ENCODE data around the gene PTPN21. TPM values are rescaled to one million over a fixed set of nuclear protein-coding genes. Genes with fewer than 3 reads are reported as not detected.

Gene PTPN21
- total and polyA plus RNA-seq, 7 experiments from 2014 or later = 0.34 TPM; not detected in 6

- no peaks in the 10 kb centered on the region for H3K27me3 ChIP-seq (ENCODE audit: control insufficient read depth in 2 of 2, insufficient read depth in 2 of 2, low read length in 2 of 2)
- Mint-ChIP-seq H3K4me1 (no peaks in the 10 kb centered on the region), H3K36me3 (no peaks in the 10 kb centered on the region), H3K27ac (no peak overlapping the region), H3K9me3 (peaks cover 0 to 2% (median 0%) of the 10 kb centered on the region in 11 donors), H3K4me3 (no peak overlapping the region), H3K27me3 (no peaks in the 10 kb centered on the region)
- POLR2A ChIA-PET = no interaction called here
- no peak overlapping the region for H3K4me3 ChIP-seq (ENCODE audit: low read length)
- no peak for ATAC-seq
- no peaks in the 10 kb centered on the region for H3K4me1 ChIP-seq (ENCODE audit: control insufficient read depth in 2 of 2, insufficient read depth in 2 of 2, low read length in 2 of 2)
- CTCF ChIA-PET = no interaction called here
- no peak for DNase-seq
- no peaks in the 10 kb centered on the region for H3K9me3 ChIP-seq (ENCODE audit: control insufficient read depth in 2 of 3, low read length in 3 of 3)
- intact Hi-C loops (cut with micrococcal nuclease) = no loop called here
- H3K36me3 ChIP-seq (ENCODE audit: control insufficient read depth in 2 of 3, insufficient read depth in 3 of 3, low read length in 3 of 3) = no peaks in the 10 kb centered on the region
- no peak overlapping the region for H3K27ac ChIP-seq (ENCODE audit: low read depth, low read length)
These were observed 84.0 kb downstream of the PTPN21 start for GRCh38 chr14:88470542-88471440.

GRCh38 chr14:88468406-88468805 is 86.4 kb downstream of the PTPN21 start:
- Histone ChIP-seq H3K4me3 (ENCODE audit: low read length) (no peak overlapping the region), H3K36me3 (ENCODE audit: control insufficient read depth in 2 of 3, insufficient read depth in 3 of 3, low read length in 3 of 3) (no peaks in the 10 kb centered on the region), H3K9me3 (ENCODE audit: control insufficient read depth in 2 of 3, low read length in 3 of 3) (no peaks in the 10 kb centered on the region), H3K4me1 (ENCODE audit: control insufficient read depth in 2 of 2, insufficient read depth in 2 of 2, low read length in 2 of 2) (no peaks in the 10 kb centered on the region), H3K27me3 (ENCODE audit: control insufficient read depth in 2 of 2, insufficient read depth in 2 of 2, low read length in 2 of 2) (no peaks in the 10 kb centered on the region), H3K27ac (ENCODE audit: low read depth, low read length) (no peak overlapping the region)
- ChIA-PET POLR2A (no interaction called here), CTCF (no interaction called here)
- H3K4me3 Mint-ChIP-seq = no peak overlapping the region
- no peaks in the 10 kb centered on the region for H3K9me3 Mint-ChIP-seq
- no peaks in the 10 kb centered on the region for H3K27me3 Mint-ChIP-seq
- ATAC-seq (no peak), DNase-seq (no peak)
- intact Hi-C loops (cut with micrococcal nuclease) = no loop called here
- peaks cover 0 to 4% (median 0%) of the 10 kb centered on the region in 5 donors for H3K36me3 Mint-ChIP-seq
- no peaks in the 10 kb centered on the region for H3K4me1 Mint-ChIP-seq
- no peak overlapping the region for H3K27ac Mint-ChIP-seq

GRCh38 chr14:88463318-88463717 is 91.5 kb downstream of the PTPN21 start:
- DNase-seq = peak in 1 of 9 donors; percentile 8
- H3K4me3 ChIP-seq (ENCODE audit: low read length) = no peak overlapping the region
- Mint-ChIP-seq H3K4me3 (no peak overlapping the region), H3K27me3 (no peaks in the 10 kb centered on the region), H3K4me1 (no peaks in the 10 kb centered on the region), H3K9me3 (peaks cover 0 to 18% (median 7%) of the 10 kb centered on the region in 11 donors), H3K36me3 (peaks cover 0 to 31% (median 23%) of the 10 kb centered on the region in 5 donors), H3K27ac (no peak overlapping the region)
- intact Hi-C loops (cut with micrococcal nuclease) = no loop called here
- ChIA-PET CTCF (no interaction called here), POLR2A (no interaction called here)
- no peaks in the 10 kb centered on the region for H3K36me3 ChIP-seq (ENCODE audit: control insufficient read depth in 2 of 3, insufficient read depth in 3 of 3, low read length in 3 of 3)
- H3K27ac ChIP-seq (ENCODE audit: low read depth, low read length) = no peak overlapping the region
- no peaks in the 10 kb centered on the region for H3K9me3 ChIP-seq (ENCODE audit: control insufficient read depth in 2 of 3, low read length in 3 of 3)
- H3K27me3 ChIP-seq (ENCODE audit: control insufficient read depth in 2 of 2, insufficient read depth in 2 of 2, low read length in 2 of 2) = no peaks in the 10 kb centered on the region
- no peak for ATAC-seq
- no peaks in the 10 kb centered on the region for H3K4me1 ChIP-seq (ENCODE audit: control insufficient read depth in 2 of 2, insufficient read depth in 2 of 2, low read length in 2 of 2)

GRCh38 chr14:88454886-88455285 is 99.9 kb downstream of the PTPN21 start:
- ChIA-PET POLR2A (no interaction called here), CTCF (interaction anchor here (0.6 to 0.7 kb wide), 2 partner anchors 15 to 790 kb away, joined by 3 to 7 read pairs; no protein-coding TSS in a partner anchor)

GRCh38 chr14:88452231-88452630 is 102.6 kb downstream of the PTPN21 start:
- Mint-ChIP-seq H3K36me3 (peaks cover 0 to 53% (median 42%) of the 10 kb centered on the region in 5 donors), H3K9me3 (peaks cover 0 to 35% (median 14%) of the 10 kb centered on the region in 11 donors), H3K4me3 (no peak overlapping the region), H3K4me1 (peaks cover 0 to 2% (median 0%) of the 10 kb centered on the region in 7 donors), H3K27me3 (no peaks in the 10 kb centered on the region), H3K27ac (no peak overlapping the region)
- no peaks in the 10 kb centered on the region for H3K9me3 ChIP-seq (ENCODE audit: control insufficient read depth in 2 of 3, low read length in 3 of 3)
- intact Hi-C loops (cut with micrococcal nuclease) = no loop called here
- H3K4me3 ChIP-seq (ENCODE audit: low read length) = no peak overlapping the region
- no peaks in the 10 kb centered on the region for H3K27me3 ChIP-seq (ENCODE audit: control insufficient read depth in 2 of 2, insufficient read depth in 2 of 2, low read length in 2 of 2)
- H3K36me3 ChIP-seq (ENCODE audit: control insufficient read depth in 2 of 3, insufficient read depth in 3 of 3, low read length in 3 of 3) = no peaks in the 10 kb centered on the region
- no peaks in the 10 kb centered on the region for H3K4me1 ChIP-seq (ENCODE audit: control insufficient read depth in 2 of 2, insufficient read depth in 2 of 2, low read length in 2 of 2)
- no peak overlapping the region for H3K27ac ChIP-seq (ENCODE audit: low read depth, low read length)
- no peak for ATAC-seq
- ChIA-PET POLR2A (no interaction called here), CTCF (no interaction called here)
- no peak for DNase-seq

More at GRCh38 chr14:88454886-88455285, 99.9 kb downstream of the PTPN21 start:
- H3K9me3 ChIP-seq (ENCODE audit: control insufficient read depth in 2 of 3, low read length in 3 of 3) = no peaks in the 10 kb centered on the region
- no peaks in the 10 kb centered on the region for H3K27me3 ChIP-seq (ENCODE audit: control insufficient read depth in 2 of 2, insufficient read depth in 2 of 2, low read length in 2 of 2)
- intact Hi-C loops (cut with micrococcal nuclease) = no loop called here
- H3K27ac ChIP-seq (ENCODE audit: low read depth, low read length) = no peak overlapping the region
- H3K4me1 Mint-ChIP-seq = peaks cover 0 to 2% (median 0%) of the 10 kb centered on the region in 7 donors
- no peaks in the 10 kb centered on the region for H3K27me3 Mint-ChIP-seq
- peaks cover 0 to 60% (median 41%) of the 10 kb centered on the region in 5 donors for H3K36me3 Mint-ChIP-seq
- H3K9me3 Mint-ChIP-seq = peaks cover 0 to 33% (median 12%) of the 10 kb centered on the region in 11 donors
- no peaks in the 10 kb centered on the region for H3K4me1 ChIP-seq (ENCODE audit: control insufficient read depth in 2 of 2, insufficient read depth in 2 of 2, low read length in 2 of 2)
- no peak for ATAC-seq
- no peak for DNase-seq
- no peak overlapping the region for H3K4me3 Mint-ChIP-seq
- H3K4me3 ChIP-seq (ENCODE audit: low read length) = no peak overlapping the region
- H3K36me3 ChIP-seq (ENCODE audit: control insufficient read depth in 2 of 3, insufficient read depth in 3 of 3, low read length in 3 of 3) = no peaks in the 10 kb centered on the region
- H3K27ac Mint-ChIP-seq = no peak overlapping the region

- ATAC-seq = no peak
- no peak overlapping the region for H3K4me3 Mint-ChIP-seq
- peaks cover 0 to 4% (median 0%) of the 10 kb centered on the region in 11 donors for H3K9me3 Mint-ChIP-seq
- intact Hi-C loops (cut with micrococcal nuclease) = no loop called here
- Histone ChIP-seq H3K27me3 (ENCODE audit: control insufficient read depth in 2 of 2, insufficient read depth in 2 of 2, low read length in 2 of 2) (no peaks in the 10 kb centered on the region), H3K9me3 (ENCODE audit: control insufficient read depth in 2 of 3, low read length in 3 of 3) (no peaks in the 10 kb centered on the region), H3K27ac (ENCODE audit: low read depth, low read length) (no peak overlapping the region), H3K36me3 (ENCODE audit: control insufficient read depth in 2 of 3, insufficient read depth in 3 of 3, low read length in 3 of 3) (no peaks in the 10 kb centered on the region), H3K4me3 (ENCODE audit: low read length) (no peak overlapping the region), H3K4me1 (ENCODE audit: control insufficient read depth in 2 of 2, insufficient read depth in 2 of 2, low read length in 2 of 2) (no peaks in the 10 kb centered on the region)
- no peaks in the 10 kb centered on the region for H3K27me3 Mint-ChIP-seq
- DNase-seq = no peak
- ChIA-PET CTCF (no interaction called here), POLR2A (no interaction called here)
- H3K36me3 Mint-ChIP-seq = peaks cover 0 to 38% (median 4%) of the 10 kb centered on the region in 5 donors
- H3K27ac Mint-ChIP-seq = no peak overlapping the region
- H3K4me1 Mint-ChIP-seq = no peaks in the 10 kb centered on the region
These were observed 115.7 kb downstream of the PTPN21 start for GRCh38 chr14:88439088-88439487.

- DNase-seq = no peak
- no peak overlapping the region for H3K4me3 Mint-ChIP-seq
- no peaks in the 10 kb centered on the region for H3K4me1 ChIP-seq (ENCODE audit: control insufficient read depth in 2 of 2, insufficient read depth in 2 of 2, low read length in 2 of 2)
- H3K27ac Mint-ChIP-seq = no peak overlapping the region
- no peaks in the 10 kb centered on the region for H3K9me3 ChIP-seq (ENCODE audit: control insufficient read depth in 2 of 3, low read length in 3 of 3)
- no peaks in the 10 kb centered on the region for H3K27me3 Mint-ChIP-seq
- ChIA-PET CTCF (no interaction called here), POLR2A (no interaction called here)
- intact Hi-C loops (cut with micrococcal nuclease) = no loop called here
- no peaks in the 10 kb centered on the region for H3K9me3 Mint-ChIP-seq
- H3K27me3 ChIP-seq (ENCODE audit: control insufficient read depth in 2 of 2, insufficient read depth in 2 of 2, low read length in 2 of 2) = no peaks in the 10 kb centered on the region
- H3K4me3 ChIP-seq (ENCODE audit: low read length) = no peak overlapping the region
- H3K36me3 ChIP-seq (ENCODE audit: control insufficient read depth in 2 of 3, insufficient read depth in 3 of 3, low read length in 3 of 3) = no peaks in the 10 kb centered on the region
- H3K27ac ChIP-seq (ENCODE audit: low read depth, low read length) = no peak overlapping the region
- peaks cover 0 to 38% (median 3%) of the 10 kb centered on the region in 5 donors for H3K36me3 Mint-ChIP-seq
- H3K4me1 Mint-ChIP-seq = no peaks in the 10 kb centered on the region
- ATAC-seq = no peak
These were observed 117.1 kb downstream of the PTPN21 start for GRCh38 chr14:88437658-88438057.

All from naive thymus-derived CD4-positive, alpha-beta T cell (primary cell).